ENCODE measurements around the gene COQ9.
A peak's percentile ranks its signal among the peaks of the same experiment; 100 is the strongest.

The COQ9 gene

DNA sequence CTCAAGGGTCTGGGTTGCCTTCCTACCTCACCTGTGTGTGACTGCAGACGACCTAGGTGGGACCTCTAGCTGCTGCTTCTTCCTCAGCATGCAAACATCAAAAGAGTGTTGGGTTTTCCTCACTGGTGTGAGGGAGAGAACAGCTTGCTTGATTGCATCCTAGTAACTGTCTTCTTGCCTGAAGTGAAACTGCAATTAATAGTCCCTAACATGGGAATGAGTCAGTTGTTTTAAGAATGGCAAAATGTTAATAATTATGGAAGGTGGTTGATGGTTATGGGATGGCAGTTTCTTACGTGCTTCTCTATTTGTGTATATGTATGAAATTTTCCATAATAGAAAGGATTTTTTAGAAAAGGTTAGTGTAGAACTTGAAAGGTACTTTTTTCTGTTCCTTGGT, 21.1 kb downstream of the COQ9 start:
- no peaks in the 10 kb centered on the region for H3K27me3 ChIP-seq (ENCODE audit: insufficient read depth, insufficient read length)
- no peak overlapping the region for H3K4me3 ChIP-seq (ENCODE audit: insufficient read length, low read depth)
- TF ChIP-seq YY1 (IDR thresholded peaks at IDR 0.05; ENCODE audit: insufficient read depth, insufficient read length) (no peak), SUZ12 (IDR thresholded peaks at IDR 0.05; ENCODE audit: extremely low read depth, insufficient read depth, insufficient read length) (no peak), ZNF274 (IDR thresholded peaks at IDR 0.05; ENCODE audit: low read depth, low read length) (no peak)
- peaks cover 94% of the 10 kb centered on the region for H3K36me3 ChIP-seq (ENCODE audit: insufficient read depth, insufficient read length, low read length)
- H3K9me3 ChIP-seq (ENCODE audit: insufficient read depth, low read length): no peaks in the 10 kb centered on the region
- H3K4me1 ChIP-seq (ENCODE audit: insufficient read depth, insufficient read length): peaks cover 26% of the 10 kb centered on the region
- DNase-seq (ENCODE audit: low read depth, low spot score): no peak
- no peak overlapping the region for H3K9ac ChIP-seq (ENCODE audit: insufficient read length, low read depth)

DNA sequence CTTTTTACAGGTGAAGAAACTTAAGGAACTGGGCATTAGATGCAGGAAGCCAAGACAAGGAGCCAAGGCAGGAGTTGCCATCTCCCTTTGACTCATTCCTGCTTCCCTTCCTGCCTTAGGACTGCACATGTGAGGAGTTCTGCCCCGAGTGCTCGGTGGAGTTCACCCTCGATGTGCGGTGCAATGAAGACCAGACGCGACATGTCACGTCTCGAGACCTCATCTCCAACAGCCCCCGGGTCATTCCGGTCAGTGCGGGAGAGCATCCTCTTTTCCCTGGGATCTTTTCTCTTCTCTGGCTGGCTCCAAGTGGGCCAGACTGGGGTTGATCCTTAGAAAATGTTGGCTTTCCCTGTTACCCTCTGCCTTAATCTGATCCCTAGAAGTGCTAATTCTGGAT, 21.8 kb downstream of the COQ9 start:
- Histone ChIP-seq H3K9me3 (ENCODE audit: insufficient read depth, low read length) (no peaks in the 10 kb centered on the region), H3K36me3 (ENCODE audit: insufficient read depth, insufficient read length, low read length) (peaks cover 94% of the 10 kb centered on the region), H3K27me3 (ENCODE audit: insufficient read depth, insufficient read length) (no peaks in the 10 kb centered on the region), H3K4me1 (ENCODE audit: insufficient read depth, insufficient read length) (peaks cover 27% of the 10 kb centered on the region), H3K9ac (ENCODE audit: insufficient read length, low read depth) (no peak overlapping the region), H3K4me3 (ENCODE audit: insufficient read length, low read depth) (no peak overlapping the region)
- DNase-seq (ENCODE audit: low read depth, low spot score): no peak
- TF ChIP-seq YY1 (IDR thresholded peaks at IDR 0.05; ENCODE audit: insufficient read depth, insufficient read length): no peak
- TF ChIP-seq SUZ12 (IDR thresholded peaks at IDR 0.05; ENCODE audit: extremely low read depth, insufficient read depth, insufficient read length): no peak
- TF ChIP-seq ZNF274 (IDR thresholded peaks at IDR 0.05; ENCODE audit: low read depth, low read length): no peak

DNA sequence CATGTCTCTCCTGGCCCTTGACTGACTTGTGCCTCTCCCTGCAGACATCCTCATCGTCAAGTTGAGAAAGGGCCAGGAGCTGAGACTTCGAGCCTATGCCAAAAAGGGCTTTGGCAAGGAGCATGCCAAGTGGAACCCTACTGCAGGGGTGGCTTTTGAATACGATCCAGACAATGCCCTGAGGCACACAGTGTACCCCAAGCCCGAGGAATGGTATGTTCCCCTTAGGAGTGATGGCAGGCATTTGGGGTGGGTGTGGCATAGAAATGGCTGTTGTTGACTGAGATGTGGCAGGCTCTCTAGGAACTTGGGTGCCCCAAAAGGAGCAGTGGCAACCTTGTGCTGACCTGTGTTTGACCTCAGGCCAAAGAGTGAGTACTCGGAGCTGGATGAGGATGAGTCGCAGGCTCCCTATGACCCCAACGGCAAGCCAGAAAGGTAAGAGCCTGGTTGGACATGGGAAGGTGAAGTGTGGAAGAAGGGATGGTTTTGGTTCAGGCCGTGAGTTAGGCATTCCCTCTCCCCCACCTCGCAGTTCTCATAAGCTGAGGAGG, 22.7 kb downstream of the COQ9 start:
- no peak for TF ChIP-seq YY1 (IDR thresholded peaks at IDR 0.05; ENCODE audit: insufficient read depth, insufficient read length)
- no peak for TF ChIP-seq ZNF274 (IDR thresholded peaks at IDR 0.05; ENCODE audit: low read depth, low read length)
- no peak for TF ChIP-seq SUZ12 (IDR thresholded peaks at IDR 0.05; ENCODE audit: extremely low read depth, insufficient read depth, insufficient read length)
- H3K27me3 ChIP-seq (ENCODE audit: insufficient read depth, insufficient read length): no peaks in the 10 kb centered on the region
- H3K9me3 ChIP-seq (ENCODE audit: insufficient read depth, low read length): no peaks in the 10 kb centered on the region
- H3K36me3 ChIP-seq (ENCODE audit: insufficient read depth, insufficient read length, low read length): peaks cover 94% of the 10 kb centered on the region
- H3K4me3 ChIP-seq (ENCODE audit: insufficient read length, low read depth): no peak overlapping the region
- H3K9ac ChIP-seq (ENCODE audit: insufficient read length, low read depth): no peak overlapping the region
- H3K4me1 ChIP-seq (ENCODE audit: insufficient read depth, insufficient read length): peaks cover 28% of the 10 kb centered on the region
- DNase-seq (ENCODE audit: low read depth, low spot score): no peak

GRCh38 chr16:57470711-57471110, 23.4 kb downstream of the COQ9 start:
- peaks cover 33% of the 10 kb centered on the region for H3K4me1 ChIP-seq (ENCODE audit: insufficient read depth, insufficient read length)
- H3K36me3 ChIP-seq (ENCODE audit: insufficient read depth, insufficient read length, low read length): peaks cover 90% of the 10 kb centered on the region
- no peaks in the 10 kb centered on the region for H3K27me3 ChIP-seq (ENCODE audit: insufficient read depth, insufficient read length)
- H3K9me3 ChIP-seq (ENCODE audit: insufficient read depth, low read length): no peaks in the 10 kb centered on the region
- no peak overlapping the region for H3K9ac ChIP-seq (ENCODE audit: insufficient read length, low read depth)
- TF ChIP-seq ZNF274 (IDR thresholded peaks at IDR 0.05; ENCODE audit: low read depth, low read length) (no peak), YY1 (IDR thresholded peaks at IDR 0.05; ENCODE audit: insufficient read depth, insufficient read length) (no peak), SUZ12 (IDR thresholded peaks at IDR 0.05; ENCODE audit: extremely low read depth, insufficient read depth, insufficient read length) (no peak)
- H3K4me3 ChIP-seq (ENCODE audit: insufficient read length, low read depth): no peak overlapping the region
- no peak for DNase-seq (ENCODE audit: low read depth, low spot score)

GRCh38 chr16:57471209-57471608, 23.9 kb downstream of the COQ9 start:
- DNase-seq (ENCODE audit: low read depth, low spot score): no peak
- Histone ChIP-seq H3K4me3 (ENCODE audit: insufficient read length, low read depth) (no peak overlapping the region), H3K36me3 (ENCODE audit: insufficient read depth, insufficient read length, low read length) (peaks cover 85% of the 10 kb centered on the region), H3K9me3 (ENCODE audit: insufficient read depth, low read length) (no peaks in the 10 kb centered on the region), H3K9ac (ENCODE audit: insufficient read length, low read depth) (no peak overlapping the region), H3K27me3 (ENCODE audit: insufficient read depth, insufficient read length) (no peaks in the 10 kb centered on the region), H3K4me1 (ENCODE audit: insufficient read depth, insufficient read length) (peaks cover 37% of the 10 kb centered on the region)
- TF ChIP-seq SUZ12 (IDR thresholded peaks at IDR 0.05; ENCODE audit: extremely low read depth, insufficient read depth, insufficient read length): no peak
- no peak for TF ChIP-seq ZNF274 (IDR thresholded peaks at IDR 0.05; ENCODE audit: low read depth, low read length)
- no peak for TF ChIP-seq YY1 (IDR thresholded peaks at IDR 0.05; ENCODE audit: insufficient read depth, insufficient read length)

- no peaks in the 10 kb centered on the region for H3K27me3 ChIP-seq (ENCODE audit: insufficient read depth, insufficient read length)
- peak overlapping the region; percentile 61 for H3K9ac ChIP-seq (ENCODE audit: insufficient read length, low read depth)
- TF ChIP-seq YY1 (IDR thresholded peaks at IDR 0.05; ENCODE audit: insufficient read depth, insufficient read length): no peak
- TF ChIP-seq SUZ12 (IDR thresholded peaks at IDR 0.05; ENCODE audit: extremely low read depth, insufficient read depth, insufficient read length): no peak
- no peak for TF ChIP-seq ZNF274 (IDR thresholded peaks at IDR 0.05; ENCODE audit: low read depth, low read length)
- H3K9me3 ChIP-seq (ENCODE audit: insufficient read depth, low read length): no peaks in the 10 kb centered on the region
- no peak overlapping the region for H3K4me3 ChIP-seq (ENCODE audit: insufficient read length, low read depth)
- H3K4me1 ChIP-seq (ENCODE audit: insufficient read depth, insufficient read length): peaks cover 39% of the 10 kb centered on the region
- DNase-seq (ENCODE audit: low read depth, low spot score): no peak
- peaks cover 79% of the 10 kb centered on the region for H3K36me3 ChIP-seq (ENCODE audit: insufficient read depth, insufficient read length, low read length)
Observed at GRCh38 chr16:57471852-57472664, 24.8 kb downstream of the COQ9 start.

DNA sequence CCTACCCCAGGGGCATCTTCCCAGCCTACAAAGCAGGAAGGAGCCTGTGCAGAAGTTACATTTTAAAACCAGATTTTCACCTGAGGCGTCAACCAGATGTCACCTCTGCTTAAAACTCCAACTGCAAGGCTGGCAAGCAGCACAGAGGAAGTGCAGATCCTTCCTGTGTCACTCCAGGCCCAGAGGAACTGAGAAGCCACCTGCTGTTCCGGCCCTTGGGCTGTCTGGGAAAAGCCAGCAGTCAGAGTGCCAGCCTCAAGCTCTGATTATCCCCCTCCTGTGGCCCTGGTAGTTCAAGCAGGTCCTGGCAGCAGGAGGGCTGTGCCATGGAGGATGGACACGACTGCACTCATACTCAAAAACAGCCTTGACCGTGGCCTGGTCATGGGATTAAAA, 25.4 kb downstream of the COQ9 start:
- Histone ChIP-seq H3K4me3 (ENCODE audit: insufficient read length, low read depth) (no peak overlapping the region), H3K36me3 (ENCODE audit: insufficient read depth, insufficient read length, low read length) (peaks cover 75% of the 10 kb centered on the region), H3K4me1 (ENCODE audit: insufficient read depth, insufficient read length) (peaks cover 45% of the 10 kb centered on the region), H3K27me3 (ENCODE audit: insufficient read depth, insufficient read length) (no peaks in the 10 kb centered on the region), H3K9ac (ENCODE audit: insufficient read length, low read depth) (peak overlapping the region; percentile 61), H3K9me3 (ENCODE audit: insufficient read depth, low read length) (no peaks in the 10 kb centered on the region)
- no peak for DNase-seq (ENCODE audit: low read depth, low spot score)
- TF ChIP-seq ZNF274 (IDR thresholded peaks at IDR 0.05; ENCODE audit: low read depth, low read length): no peak
- TF ChIP-seq YY1 (IDR thresholded peaks at IDR 0.05; ENCODE audit: insufficient read depth, insufficient read length): no peak
- TF ChIP-seq SUZ12 (IDR thresholded peaks at IDR 0.05; ENCODE audit: extremely low read depth, insufficient read depth, insufficient read length): no peak

Measured in NT2/D1 (cell line).